DOHH2 (cell line): ENCODE results near the gene POLD4.

Experiments
- CTCF ChIP-seq: fragments of 200-600 bp; sonication (generic); IDR thresholded peaks from one replicate; pipeline ENCODE4 v1.5.1; 2014; ENCODE audit warnings: antibody characterized with exemption, mild to moderate bottlenecking, low read depth, low read length; ENCODE audit not compliant: poor library complexity, severe bottlenecking
- EZH2phosphoT487 ChIP-seq: fragments of 200-600 bp; sonication (generic); IDR thresholded peaks from 2 replicates; pipeline ENCODE4 v1.6.1; 2017; ENCODE audit warnings: borderline replicate concordance, mild to moderate bottlenecking, antibody characterized with exemption, low read length, moderate library complexity, mixed read lengths

- no peak for TF ChIP-seq CTCF
- no peak for TF ChIP-seq EZH2phosphoT487
Observed at GRCh38 chr11:67345247-67345919, 8.0 kb downstream of the POLD4 start.
